HL-60/S4 treated with retinoic acid at 250 ng/mL for 4 days and 3 days (cell line): ENCODE measurements around the gene RPL11.
"Not testable (repeated sequence)": the region's sequence is repeated elsewhere in the genome, so short reads cannot be mapped to it uniquely, and the experiment has no call there.

ENCODE experiments used
- in situ Hi-C: fragments of 300-500 bp; cut with MboI; formaldehyde crosslinking; loops from 2 replicates; pipeline ENCODE4 v1.7.0; 2022; ENCODE audit warnings: low sequenced_read_pairs

The RPL11 gene

DNA sequence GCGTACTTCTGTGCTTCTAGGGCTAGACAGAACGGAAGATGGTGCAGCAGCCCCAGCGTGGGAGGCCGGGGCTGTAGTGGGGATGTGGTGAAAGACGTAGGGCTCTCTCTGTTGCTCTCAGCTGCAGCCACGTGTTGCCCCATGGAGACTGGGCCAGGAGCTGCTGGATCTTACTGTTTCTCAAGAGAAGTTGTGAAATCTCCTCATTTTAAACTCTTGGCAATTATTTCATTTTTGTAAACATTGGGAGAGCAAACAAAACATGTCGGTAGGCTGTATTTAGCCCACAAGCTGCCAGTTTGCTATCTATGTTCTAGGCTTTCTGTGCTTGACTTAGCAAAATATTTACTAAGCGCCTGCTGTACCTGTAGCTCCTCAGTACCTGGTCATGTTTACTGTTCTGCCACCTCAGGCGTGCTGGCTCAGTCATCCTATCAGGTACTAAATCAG, 35.8 kb downstream of the RPL11 start:
- in situ Hi-C loops = no loop called here

DNA sequence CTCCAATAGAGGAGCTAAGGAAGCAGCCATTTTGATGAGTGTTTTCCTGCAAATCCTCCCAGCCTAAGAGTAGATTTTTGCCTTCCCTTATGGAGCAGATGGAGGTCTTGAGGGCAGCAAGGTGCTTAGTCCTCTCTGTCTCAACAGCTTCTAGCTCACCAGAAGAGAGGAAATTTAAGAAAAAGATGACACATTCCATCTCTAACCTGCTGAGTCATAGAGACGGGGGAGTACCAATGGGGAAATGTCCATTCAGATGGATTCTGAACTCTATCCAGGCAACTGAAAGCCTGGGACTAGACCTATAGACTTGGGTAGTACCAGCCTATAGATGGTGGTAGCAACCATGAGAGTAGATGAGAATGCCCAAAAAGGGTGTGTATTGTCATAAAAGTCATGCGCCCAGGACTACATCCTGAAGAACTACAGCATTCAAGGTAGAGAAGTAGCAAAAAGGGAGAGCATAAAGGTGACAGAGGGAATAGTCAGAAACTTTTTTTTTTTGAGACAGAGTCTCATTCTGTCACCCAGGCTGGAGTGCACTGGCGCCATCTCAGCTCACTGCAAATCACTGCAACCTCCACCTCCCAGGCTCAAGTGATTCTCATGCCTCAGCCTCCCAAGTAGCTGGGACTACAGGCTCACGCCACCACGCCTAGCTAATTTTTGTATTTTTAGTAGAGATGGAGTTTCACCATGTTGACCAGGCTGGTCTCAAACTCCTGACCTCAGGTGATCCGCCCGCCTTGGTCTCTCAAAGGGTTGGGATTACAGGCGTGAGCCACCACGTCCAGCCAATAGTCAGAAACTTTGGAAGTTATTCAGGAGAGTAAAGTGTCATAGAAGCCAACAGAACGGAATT, 41.0 kb downstream of the RPL11 start:
- in situ Hi-C loops = no loop called here

- in situ Hi-C loops = not testable (repeated sequence)
Measured at GRCh38 chr1:23733281-23733680, 41.7 kb downstream of the RPL11 start.

DNA sequence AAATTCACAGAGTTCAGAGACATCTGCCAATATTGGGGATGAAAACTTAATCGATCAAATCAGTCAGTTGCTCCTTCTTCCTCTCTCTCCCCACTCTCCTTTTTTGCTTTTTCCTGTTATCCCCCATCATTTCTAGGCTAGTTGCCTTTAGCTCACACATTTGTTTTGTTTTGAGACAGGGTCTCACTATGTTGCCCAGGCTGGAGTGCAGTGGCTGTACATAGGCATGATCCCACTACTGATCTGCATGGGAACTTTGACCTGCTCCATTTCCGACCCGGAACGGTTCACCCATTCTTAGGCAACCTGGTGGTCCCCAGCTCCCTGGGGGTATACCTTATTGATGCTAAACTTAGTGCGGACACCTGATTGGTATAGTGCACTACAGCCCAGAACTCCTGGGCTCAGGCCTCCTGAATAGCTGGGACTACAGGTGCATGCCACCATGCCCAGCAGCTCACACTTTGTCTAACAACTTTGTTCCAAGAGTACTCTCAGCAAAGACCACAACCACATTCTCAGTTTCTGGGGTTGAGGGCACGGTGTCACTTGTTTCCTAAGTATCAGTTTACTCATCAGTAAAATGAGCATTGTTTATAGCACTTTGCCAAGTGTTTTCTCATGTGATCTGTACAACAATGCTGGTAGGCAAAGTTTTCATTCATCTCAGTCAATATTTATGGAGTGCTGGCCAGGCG, 45.0 kb downstream of the RPL11 start:
- in situ Hi-C loops = no loop called here

DNA sequence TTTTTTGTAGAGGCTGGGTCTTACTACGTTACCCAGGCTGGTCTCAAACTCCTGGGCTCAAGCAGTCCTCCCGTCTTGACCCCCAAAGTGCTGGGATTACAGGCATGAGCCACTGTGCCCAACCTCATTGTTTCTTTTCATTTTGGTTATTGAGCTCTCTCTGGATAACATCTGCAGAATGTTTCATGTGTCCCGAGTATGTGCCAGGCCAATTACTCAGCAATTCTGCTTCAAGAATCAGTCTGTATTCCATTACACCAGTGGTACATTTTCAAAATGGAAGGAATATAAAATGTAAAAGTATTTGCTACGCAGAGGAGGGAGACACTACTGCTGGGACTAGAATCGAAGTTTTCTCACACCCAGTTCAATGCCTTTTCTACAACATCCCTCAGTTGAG, 50.0 kb downstream of the RPL11 start:
- in situ Hi-C loops = no loop called here

DNA sequence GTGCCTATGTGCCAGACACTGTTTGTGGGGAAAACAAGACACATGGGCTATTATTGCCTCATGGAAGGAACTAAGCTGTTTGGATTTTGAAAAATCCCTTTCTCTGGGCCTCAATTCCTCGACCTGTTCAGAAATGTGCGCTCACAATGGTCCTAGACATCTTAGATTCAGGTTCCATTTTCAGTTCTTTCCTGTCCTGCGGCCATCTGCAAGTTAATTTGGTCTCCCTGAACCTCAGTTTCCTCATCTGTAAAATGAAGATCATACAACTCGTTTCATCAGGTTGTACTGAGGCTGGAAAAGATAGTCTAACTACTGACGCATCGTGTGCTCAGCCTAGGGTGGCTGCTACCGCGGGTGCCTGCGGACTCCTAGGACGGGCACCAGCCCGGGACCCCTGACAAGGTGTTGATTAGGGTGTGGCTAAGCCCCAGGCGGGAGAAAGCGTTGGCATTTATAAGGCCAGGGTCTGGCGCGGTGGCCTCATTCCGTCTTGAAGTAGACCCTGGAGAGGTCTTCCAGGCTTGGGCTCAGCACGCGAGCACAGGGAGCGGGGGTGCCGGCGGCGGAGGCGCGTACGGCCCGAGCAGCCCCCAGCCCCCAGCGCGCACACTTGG, 51.2 kb downstream of the RPL11 start:
- in situ Hi-C loops = no loop called here

GRCh38 chr1:23743287-23744152, 51.9 kb downstream of the RPL11 start, which contains the start of gene ELOA:
TSS of gene ELOA (plus strand) at chr1:23743471. CDS start at chr1:23743504, 33 bp downstream.
- in situ Hi-C loops = no loop called here

DNA sequence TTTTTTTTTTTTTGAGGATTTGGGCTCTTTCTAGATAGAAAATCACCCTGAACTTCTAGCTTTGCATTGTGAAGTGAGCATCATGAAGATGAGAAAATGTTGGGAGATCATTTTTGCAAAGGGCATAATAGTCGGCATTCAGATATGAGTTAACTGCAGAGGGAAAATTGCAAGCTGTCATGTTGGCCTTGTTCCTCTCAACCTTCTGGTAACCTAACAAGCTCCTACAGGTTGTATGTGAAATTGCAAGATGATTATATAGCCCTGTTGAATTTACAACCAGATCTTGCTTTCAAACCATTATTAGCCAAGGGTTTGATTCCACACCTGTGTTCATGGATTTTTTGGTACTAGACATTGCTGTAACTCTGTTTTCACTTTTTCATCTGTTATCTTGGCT, 53.9 kb downstream of the RPL11 start:
- in situ Hi-C loops = no loop called here
